ENCODE data around the gene LIN9. TPM values are rescaled to one million over a fixed set of nuclear protein-coding genes. Genes with fewer than 3 reads are reported as not detected.

The LIN9 gene
- total RNA-seq, 2 experiments from 2014 or later, result 1.3 to 1.5 TPM

- CTCF ChIA-PET, result no interaction called here
- Histone ChIP-seq H3K27me3 (ENCODE audit: control insufficient read depth in 1 of 2, insufficient read depth in 2 of 2, low read length in 2 of 2) (no peaks in the 10 kb centered on the region), H3K36me3 (ENCODE audit: insufficient read depth, low read length) (peaks cover 27% of the 10 kb centered on the region), H3K4me3 (ENCODE audit: low read length) (no peak overlapping the region), H3K27ac (ENCODE audit: low read depth in 1 of 2, low read length in 2 of 2) (no peak overlapping the region), H3K4me1 (ENCODE audit: insufficient read depth, low read length) (no peaks in the 10 kb centered on the region), H3K9me3 (ENCODE audit: control insufficient read depth in 1 of 2, insufficient read depth in 1 of 2, low read length in 2 of 2) (no peaks in the 10 kb centered on the region)
- Mint-ChIP-seq H3K27ac (no peak overlapping the region), H3K9me3 (no peaks in the 10 kb centered on the region), H3K27me3 (no peaks in the 10 kb centered on the region), H3K4me1 (ENCODE audit: low read depth) (no peaks in the 10 kb centered on the region), H3K4me3 (no peak overlapping the region), H3K36me3 (ENCODE audit: low read depth) (peaks cover 48% of the 10 kb centered on the region)
- ATAC-seq (ENCODE audit: poor library complexity) (no peak), DNase-seq (no peak)
- no peak for TF ChIP-seq CTCF (IDR thresholded peaks at IDR 0.05)
- POLR2A ChIA-PET, result no interaction called here
- intact Hi-C loops (cut with DNase I, micrococcal nuclease), result no loop called here
Measured at GRCh38 chr1:226296911-226297310, 12.1 kb downstream of the LIN9 start.

GRCh38 chr1:226293553-226293920 lies 15.4 kb downstream of the LIN9 start:
- TF ChIP-seq CTCF (IDR thresholded peaks at IDR 0.05), result no peak
- DNase-seq (no peak), ATAC-seq (ENCODE audit: poor library complexity) (no peak)
- no peaks in the 10 kb centered on the region for H3K4me1 Mint-ChIP-seq (ENCODE audit: low read depth)
- H3K27me3 Mint-ChIP-seq, result no peaks in the 10 kb centered on the region
- no peaks in the 10 kb centered on the region for H3K9me3 ChIP-seq (ENCODE audit: control insufficient read depth in 1 of 2, insufficient read depth in 1 of 2, low read length in 2 of 2)
- H3K27ac ChIP-seq (ENCODE audit: low read depth in 1 of 2, low read length in 2 of 2), result no peak overlapping the region
- intact Hi-C loops (cut with DNase I, micrococcal nuclease), result no loop called here
- no peak overlapping the region for H3K27ac Mint-ChIP-seq
- H3K36me3 Mint-ChIP-seq (ENCODE audit: low read depth), result peaks cover 43% of the 10 kb centered on the region
- ChIA-PET CTCF (no interaction called here), POLR2A (no interaction called here)
- no peak overlapping the region for H3K4me3 Mint-ChIP-seq
- no peaks in the 10 kb centered on the region for H3K9me3 Mint-ChIP-seq
- H3K36me3 ChIP-seq (ENCODE audit: insufficient read depth, low read length), result peaks cover 23% of the 10 kb centered on the region
- H3K27me3 ChIP-seq (ENCODE audit: control insufficient read depth in 1 of 2, insufficient read depth in 2 of 2, low read length in 2 of 2), result no peaks in the 10 kb centered on the region
- no peaks in the 10 kb centered on the region for H3K4me1 ChIP-seq (ENCODE audit: insufficient read depth, low read length)
- no peak overlapping the region for H3K4me3 ChIP-seq (ENCODE audit: low read length)

- Mint-ChIP-seq H3K36me3 (ENCODE audit: low read depth) (peaks cover 46% of the 10 kb centered on the region), H3K27ac (no peak overlapping the region), H3K27me3 (no peaks in the 10 kb centered on the region), H3K4me1 (ENCODE audit: low read depth) (no peaks in the 10 kb centered on the region), H3K4me3 (no peak overlapping the region), H3K9me3 (no peaks in the 10 kb centered on the region)
- Histone ChIP-seq H3K36me3 (ENCODE audit: insufficient read depth, low read length) (peaks cover 18% of the 10 kb centered on the region), H3K27ac (ENCODE audit: low read depth in 1 of 2, low read length in 2 of 2) (no peak overlapping the region), H3K27me3 (ENCODE audit: control insufficient read depth in 1 of 2, insufficient read depth in 2 of 2, low read length in 2 of 2) (no peaks in the 10 kb centered on the region), H3K4me3 (ENCODE audit: low read length) (no peak overlapping the region), H3K9me3 (ENCODE audit: control insufficient read depth in 1 of 2, insufficient read depth in 1 of 2, low read length in 2 of 2) (no peaks in the 10 kb centered on the region), H3K4me1 (ENCODE audit: insufficient read depth, low read length) (no peaks in the 10 kb centered on the region)
- intact Hi-C loops (cut with DNase I, micrococcal nuclease), result no loop called here
- ChIA-PET CTCF (no interaction called here), POLR2A (no interaction called here)
- TF ChIP-seq CTCF (IDR thresholded peaks at IDR 0.05), result no peak
- DNase-seq (no peak), ATAC-seq (ENCODE audit: poor library complexity) (no peak)
Measured at GRCh38 chr1:226292874-226293552, 16.0 kb downstream of the LIN9 start.

Data from CD4-positive, alpha-beta T cell (primary cell).